H1 (cell line): Measurements from ENCODE around the gene FCHO1. TPM values are rescaled to one million over a fixed set of nuclear protein-coding genes. Genes with fewer than 3 reads are reported as not detected.

Experiments
- CHD1 ChIP-seq: IDR thresholded peaks from 2 replicates; pipeline ENCODE4 v1.6.1; 2012; ENCODE audit warnings: low read depth, low read length, improper control_type of control experiment
- CHD2 ChIP-seq: IDR thresholded peaks from 2 replicates; pipeline ENCODE4 v1.6.1; 2012; ENCODE audit warnings: low read length, improper control_type of control experiment
- E2F6 ChIP-seq: IDR thresholded peaks from 2 replicates; pipeline ENCODE4 v1.6.1; 2012; ENCODE audit warnings: inconsistent platforms
- FOSL1 ChIP-seq: IDR thresholded peaks from 2 replicates; pipeline ENCODE4 v1.6.1; 2011; ENCODE audit warnings: mild to moderate bottlenecking, low read depth, low read length, moderate library complexity; ENCODE audit not compliant: insufficient read depth
- TAF1 ChIP-seq: IDR thresholded peaks from 2 replicates; pipeline ENCODE4 v1.6.1; 2011; ENCODE audit warnings: mild to moderate bottlenecking, low read depth, low read length
- ZNF274 ChIP-seq: IDR thresholded peaks from 2 replicates; pipeline ENCODE4 v1.7.0; 2012; ENCODE audit warnings: low read length, borderline replicate concordance; ENCODE audit errors: extremely low read depth
- polyA plus RNA-seq, 7 experiments: library from polyadenylated mRNA; depleted of rRNA in 3 of 7; stranded (reverse) in 5 of 7; unstranded in 2 of 7; fragments of >200 nt in 5 of 7; fragments of 200-250 nt in 2 of 7; gene quantifications; 1 replicate in 5 of 7; 2 replicates in 1 of 7; 4 replicates in 1 of 7; pipeline versions ENCODE4 v1.2.1 to v1.2.3, GENCODE V29; 2011 to 2013; ENCODE audit warnings: missing spikeins in 2 of 7, mixed read lengths in 2 of 7
- total RNA-seq: library from RNA; stranded (reverse); fragmentation: NEBNext Ultra II Directional; extraction: Animal tissue kit (Norgen Biotek cat#: 25700); gene quantifications from 2 replicates; pipeline ENCODE4 v1.2.1, GENCODE V29; 2021
- TF ChIP-seq, protein P1 (sequence below): IDR thresholded peaks from 2 replicates; pipeline ENCODE4 v1.6.1; 2011; ENCODE audit warnings: low read length, improper control_type of control experiment

The FCHO1 gene
- total and polyA plus RNA-seq, 2 of the 8 experiments (the other 6 are each of a cell fraction or from before 2014, with no cell fraction given): 13.0 to 25.9 TPM

GRCh38 chr19:17778251-17778967 lies 27.1 kb downstream of the FCHO1 start (continued):
- TF ChIP-seq TAF1: no peak
- no peak for TF ChIP-seq CHD1
- no peak for TF ChIP-seq CHD2
- TF ChIP-seq ZNF274: no peak
- TF ChIP-seq, protein P1, sequence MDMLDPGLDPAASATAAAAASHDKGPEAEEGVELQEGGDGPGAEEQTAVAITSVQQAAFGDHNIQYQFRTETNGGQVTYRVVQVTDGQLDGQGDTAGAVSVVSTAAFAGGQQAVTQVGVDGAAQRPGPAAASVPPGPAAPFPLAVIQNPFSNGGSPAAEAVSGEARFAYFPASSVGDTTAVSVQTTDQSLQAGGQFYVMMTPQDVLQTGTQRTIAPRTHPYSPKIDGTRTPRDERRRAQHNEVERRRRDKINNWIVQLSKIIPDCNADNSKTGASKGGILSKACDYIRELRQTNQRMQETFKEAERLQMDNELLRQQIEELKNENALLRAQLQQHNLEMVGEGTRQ: no peak
- no peak for TF ChIP-seq FOSL1
- TF ChIP-seq E2F6: peak; percentile 44
